NCI-H2171 (cell line): Measurements from ENCODE around the gene TMX4.
"Not testable (repeated sequence)": the region's sequence is repeated elsewhere in the genome, so short reads cannot be mapped to it uniquely, and the experiment has no call there.

Experiments used
- DNase-seq: peaks from one replicate; lab custom pipeline; 2025; lab: John Stamatoyannopoulos, UW

The TMX4 gene

GRCh38 chr20:7967199-7967844, 52.2 kb downstream of the TMX4 start:
- no peak for DNase-seq

- DNase-seq = no peak
Observed at GRCh38 chr20:7966176-7966575, 53.4 kb downstream of the TMX4 start.

GRCh38 chr20:7959484-7959883, 60.1 kb downstream of the TMX4 start:
- no peak for DNase-seq

- not testable (repeated sequence) for DNase-seq
Observed at GRCh38 chr20:7956561-7956960, 63.0 kb downstream of the TMX4 start.

GRCh38 chr20:7950387-7950786, 69.2 kb downstream of the TMX4 start:
- no peak for DNase-seq

- no peak for DNase-seq
Observed at GRCh38 chr20:7943891-7944290, 75.7 kb downstream of the TMX4 start.

- DNase-seq = no peak
Observed at GRCh38 chr20:7940341-7940740, 79.2 kb downstream of the TMX4 start, which contains the start of gene HAO1. Gene HAO1 (minus strand): TSS chr20:7940458. CDS start chr20:7940422, 36 bp downstream.

- DNase-seq = no peak
Observed at GRCh38 chr20:7939663-7940062, 79.9 kb downstream of the TMX4 start.

- DNase-seq = no peak
Observed at GRCh38 chr20:7938058-7938457, 81.5 kb downstream of the TMX4 start.

- DNase-seq = no peak
Observed at GRCh38 chr20:7937328-7937727, 82.2 kb downstream of the TMX4 start.

GRCh38 chr20:7935027-7935551, 84.5 kb downstream of the TMX4 start:
- no peak for DNase-seq

- DNase-seq = no peak
Observed at GRCh38 chr20:7933346-7933745, 86.2 kb downstream of the TMX4 start.

GRCh38 chr20:7930343-7930742, 89.2 kb downstream of the TMX4 start:
- DNase-seq = no peak
